ENCODE data around the gene OR8K5.

DNA sequence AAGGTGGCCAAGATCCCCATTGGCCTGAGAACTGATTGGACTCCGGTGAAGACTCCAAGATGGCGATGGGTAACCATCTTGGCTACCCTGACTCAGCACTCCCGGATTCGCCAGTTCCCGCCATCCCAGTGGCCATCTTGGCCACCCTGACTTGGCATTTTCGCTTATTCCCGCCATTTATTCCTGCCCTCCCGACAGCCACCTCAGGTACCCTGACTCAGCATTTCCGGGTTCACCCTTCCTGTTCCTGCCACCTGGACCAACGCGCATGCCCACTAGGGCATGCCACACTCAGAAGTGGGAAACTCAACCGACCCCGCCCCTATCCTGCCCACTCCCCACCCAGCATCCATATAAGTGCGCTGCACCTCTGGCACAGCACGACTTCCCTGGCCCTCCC, 7.8 kb downstream of the OR8K5 start:
- TF ChIP-seq USF2 (IDR thresholded peaks at IDR 0.05; ENCODE audit: borderline replicate concordance, low read depth, low read length) (no peak), RAD21 (IDR thresholded peaks at IDR 0.05; ENCODE audit: low read length) (no peak), ELF1 (IDR thresholded peaks at IDR 0.05) (no peak), FOXM1 (IDR thresholded peaks at IDR 0.05; ENCODE audit: low read depth) (no peak), EP300 (IDR thresholded peaks at IDR 0.05; ENCODE audit: borderline replicate concordance in 1 of 2, low read depth in 1 of 2, low read length in 1 of 2) (no peak), MAX (IDR thresholded peaks at IDR 0.05; ENCODE audit: low read depth) (no peak)
- TF ChIP-seq, protein P1, sequence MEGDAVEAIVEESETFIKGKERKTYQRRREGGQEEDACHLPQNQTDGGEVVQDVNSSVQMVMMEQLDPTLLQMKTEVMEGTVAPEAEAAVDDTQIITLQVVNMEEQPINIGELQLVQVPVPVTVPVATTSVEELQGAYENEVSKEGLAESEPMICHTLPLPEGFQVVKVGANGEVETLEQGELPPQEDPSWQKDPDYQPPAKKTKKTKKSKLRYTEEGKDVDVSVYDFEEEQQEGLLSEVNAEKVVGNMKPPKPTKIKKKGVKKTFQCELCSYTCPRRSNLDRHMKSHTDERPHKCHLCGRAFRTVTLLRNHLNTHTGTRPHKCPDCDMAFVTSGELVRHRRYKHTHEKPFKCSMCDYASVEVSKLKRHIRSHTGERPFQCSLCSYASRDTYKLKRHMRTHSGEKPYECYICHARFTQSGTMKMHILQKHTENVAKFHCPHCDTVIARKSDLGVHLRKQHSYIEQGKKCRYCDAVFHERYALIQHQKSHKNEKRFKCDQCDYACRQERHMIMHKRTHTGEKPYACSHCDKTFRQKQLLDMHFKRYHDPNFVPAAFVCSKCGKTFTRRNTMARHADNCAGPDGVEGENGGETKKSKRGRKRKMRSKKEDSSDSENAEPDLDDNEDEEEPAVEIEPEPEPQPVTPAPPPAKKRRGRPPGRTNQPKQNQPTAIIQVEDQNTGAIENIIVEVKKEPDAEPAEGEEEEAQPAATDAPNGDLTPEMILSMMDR (IDR thresholded peaks at IDR 0.05): no peak
